ENCODE measurements around the gene SH3RF3.

The SH3RF3 gene

GRCh38 chr2:109171444-109172334, 42.7 kb downstream of the SH3RF3 start:
- Histone ChIP-seq H4K12ac (ENCODE audit: low read depth, low read length) (no peak overlapping the region), H3K4me2 (ENCODE audit: low read length) (no peak overlapping the region), H2BK5ac (ENCODE audit: low read depth, low read length, poor library complexity) (no peak overlapping the region), H3K23ac (ENCODE audit: low read length) (no peak overlapping the region), H3K79me2 (ENCODE audit: control insufficient read depth, insufficient read depth, low read length, poor library complexity) (no peaks in the 10 kb centered on the region), H2AK5ac (ENCODE audit: low read length) (no peak overlapping the region), H3K9me3 (ENCODE audit: insufficient read depth, low read depth, low read length) (no peaks in the 10 kb centered on the region), H3K9ac (ENCODE audit: low read length) (no peak overlapping the region), H3K36me3 (ENCODE audit: control insufficient read depth in 1 of 2, insufficient read depth in 2 of 2, low read length in 2 of 2) (no peaks in the 10 kb centered on the region), H4K8ac (ENCODE audit: low read depth, low read length) (no peak overlapping the region), H3K14ac (ENCODE audit: low read length) (no peak overlapping the region), H4K91ac (ENCODE audit: low read depth, low read length) (no peak overlapping the region), H3K4me3 (ENCODE audit: low read depth, low read length) (no peak overlapping the region), H2BK120ac (ENCODE audit: insufficient read depth, low read length, poor library complexity) (no peak overlapping the region), H3K18ac (ENCODE audit: low read length) (no peak overlapping the region), H3K27ac (ENCODE audit: low read depth, low read length) (no peak overlapping the region), H3K27me3 (ENCODE audit: insufficient read depth, low read length) (no peaks in the 10 kb centered on the region), H3K4me1 (ENCODE audit: control insufficient read depth in 1 of 2, insufficient read depth in 2 of 2, low read length in 2 of 2) (peaks cover 0 to 1% of the 10 kb centered on the region in 2 experiments), H2AFZ (ENCODE audit: insufficient read depth, low read length, poor library complexity) (no peak overlapping the region), H3K4ac (ENCODE audit: low read depth, low read length) (no peak overlapping the region), H2BK12ac (ENCODE audit: low read length) (no peak overlapping the region), H3K79me1 (ENCODE audit: low read length) (no peaks in the 10 kb centered on the region)
- peak in 1 of 2 donors; percentile 2 for DNase-seq
- WGBS (ENCODE audit: extremely low coverage, insufficient coverage, insufficient read length): no CpG with 5 or more reads among the region's 36 CpGs

DNA sequence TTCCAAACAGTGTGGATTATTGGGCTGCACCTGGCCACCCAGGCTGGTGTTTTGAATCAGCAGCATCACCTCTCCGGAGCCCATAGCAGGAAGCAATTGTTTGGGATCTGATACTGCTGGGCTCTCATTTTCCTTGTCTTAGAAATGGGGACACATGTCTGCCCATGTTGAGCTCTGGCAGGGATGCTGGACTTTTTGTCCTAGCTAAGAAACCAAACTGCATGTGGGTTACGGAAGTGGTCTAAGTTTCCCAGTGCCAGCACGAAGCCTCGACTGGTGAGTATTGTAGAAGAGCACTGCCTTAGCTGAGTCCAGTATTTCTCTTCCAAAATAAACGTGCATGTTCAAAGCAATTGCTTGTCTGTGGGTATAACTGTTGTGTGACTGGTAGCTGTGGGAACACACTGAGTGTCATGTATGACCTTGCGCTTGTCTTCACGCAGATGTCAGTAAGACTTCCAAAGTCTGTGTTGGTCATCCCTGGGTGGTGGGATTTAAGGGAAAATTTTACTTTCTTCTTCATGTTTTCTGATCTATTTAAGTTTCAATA, 43.6 kb downstream of the SH3RF3 start:
- H3K4ac ChIP-seq (ENCODE audit: low read depth, low read length): no peak overlapping the region

GRCh38 chr2:109173311-109174171, 44.5 kb downstream of the SH3RF3 start:
- H2BK12ac ChIP-seq (ENCODE audit: low read length): no peak overlapping the region
- WGBS (ENCODE audit: extremely low coverage, insufficient coverage, insufficient read length): no CpG with 5 or more reads among the region's 19 CpGs
- H4K12ac ChIP-seq (ENCODE audit: low read depth, low read length): no peak overlapping the region
- H3K14ac ChIP-seq (ENCODE audit: low read length): no peak overlapping the region
- H3K79me1 ChIP-seq (ENCODE audit: low read length): no peaks in the 10 kb centered on the region
- H2AFZ ChIP-seq (ENCODE audit: insufficient read depth, low read length, poor library complexity): no peak overlapping the region
- H3K27ac ChIP-seq (ENCODE audit: low read depth, low read length): no peak overlapping the region
- no peak for DNase-seq
- peak overlapping the region; percentile 25 for H3K4me3 ChIP-seq (ENCODE audit: low read depth, low read length)
- no peak overlapping the region for H2AK5ac ChIP-seq (ENCODE audit: low read length)
- H2BK120ac ChIP-seq (ENCODE audit: insufficient read depth, low read length, poor library complexity): no peak overlapping the region
- no peaks in the 10 kb centered on the region for H3K27me3 ChIP-seq (ENCODE audit: insufficient read depth, low read length)
- H3K36me3 ChIP-seq (ENCODE audit: control insufficient read depth in 1 of 2, insufficient read depth in 2 of 2, low read length in 2 of 2): no peaks in the 10 kb centered on the region
- H3K9me3 ChIP-seq (ENCODE audit: insufficient read depth, low read depth, low read length): no peaks in the 10 kb centered on the region
- no peak overlapping the region for H3K9ac ChIP-seq (ENCODE audit: low read length)
- H4K8ac ChIP-seq (ENCODE audit: low read depth, low read length): no peak overlapping the region
- peaks cover 0 to 1% of the 10 kb centered on the region in 2 experiments for H3K4me1 ChIP-seq (ENCODE audit: control insufficient read depth in 1 of 2, insufficient read depth in 2 of 2, low read length in 2 of 2)
- no peak overlapping the region for H3K4me2 ChIP-seq (ENCODE audit: low read length)
- no peak overlapping the region for H3K4ac ChIP-seq (ENCODE audit: low read depth, low read length)
- H3K23ac ChIP-seq (ENCODE audit: low read length): no peak overlapping the region
- H3K18ac ChIP-seq (ENCODE audit: low read length): no peak overlapping the region
- H3K79me2 ChIP-seq (ENCODE audit: control insufficient read depth, insufficient read depth, low read length, poor library complexity): no peaks in the 10 kb centered on the region
- H4K91ac ChIP-seq (ENCODE audit: low read depth, low read length): no peak overlapping the region
- no peak overlapping the region for H2BK5ac ChIP-seq (ENCODE audit: low read depth, low read length, poor library complexity)

More for the DNA sequence above, 43.6 kb downstream of the SH3RF3 start:
- no CpG with 5 or more reads among the region's 7 CpGs for WGBS (ENCODE audit: extremely low coverage, insufficient coverage, insufficient read length)
- no peaks in the 10 kb centered on the region for H3K27me3 ChIP-seq (ENCODE audit: insufficient read depth, low read length)
- no peak overlapping the region for H4K12ac ChIP-seq (ENCODE audit: low read depth, low read length)
- no peak overlapping the region for H3K9ac ChIP-seq (ENCODE audit: low read length)
- peaks cover 0 to 1% of the 10 kb centered on the region in 2 experiments for H3K4me1 ChIP-seq (ENCODE audit: control insufficient read depth in 1 of 2, insufficient read depth in 2 of 2, low read length in 2 of 2)
- no peaks in the 10 kb centered on the region for H3K79me2 ChIP-seq (ENCODE audit: control insufficient read depth, insufficient read depth, low read length, poor library complexity)
- H3K36me3 ChIP-seq (ENCODE audit: control insufficient read depth in 1 of 2, insufficient read depth in 2 of 2, low read length in 2 of 2): no peaks in the 10 kb centered on the region
- no peak overlapping the region for H2AFZ ChIP-seq (ENCODE audit: insufficient read depth, low read length, poor library complexity)
- H3K4me3 ChIP-seq (ENCODE audit: low read depth, low read length): no peak overlapping the region
- no peak overlapping the region for H3K4me2 ChIP-seq (ENCODE audit: low read length)
- no peaks in the 10 kb centered on the region for H3K79me1 ChIP-seq (ENCODE audit: low read length)
- H3K9me3 ChIP-seq (ENCODE audit: insufficient read depth, low read depth, low read length): no peaks in the 10 kb centered on the region
- no peak overlapping the region for H2BK120ac ChIP-seq (ENCODE audit: insufficient read depth, low read length, poor library complexity)
- no peak overlapping the region for H3K27ac ChIP-seq (ENCODE audit: low read depth, low read length)
- no peak for DNase-seq
- no peak overlapping the region for H3K14ac ChIP-seq (ENCODE audit: low read length)
- no peak overlapping the region for H2BK12ac ChIP-seq (ENCODE audit: low read length)
- no peak overlapping the region for H2BK5ac ChIP-seq (ENCODE audit: low read depth, low read length, poor library complexity)
- H3K23ac ChIP-seq (ENCODE audit: low read length): no peak overlapping the region
- H2AK5ac ChIP-seq (ENCODE audit: low read length): no peak overlapping the region
- no peak overlapping the region for H4K91ac ChIP-seq (ENCODE audit: low read depth, low read length)
- no peak overlapping the region for H3K18ac ChIP-seq (ENCODE audit: low read length)
- H4K8ac ChIP-seq (ENCODE audit: low read depth, low read length): no peak overlapping the region

GRCh38 chr2:109174214-109174613, 45.2 kb downstream of the SH3RF3 start:
- Histone ChIP-seq H3K27ac (ENCODE audit: low read depth, low read length) (no peak overlapping the region), H3K4ac (ENCODE audit: low read depth, low read length) (no peak overlapping the region), H2BK120ac (ENCODE audit: insufficient read depth, low read length, poor library complexity) (no peak overlapping the region), H2BK12ac (ENCODE audit: low read length) (no peak overlapping the region), H3K14ac (ENCODE audit: low read length) (no peak overlapping the region), H4K91ac (ENCODE audit: low read depth, low read length) (no peak overlapping the region), H3K4me2 (ENCODE audit: low read length) (no peak overlapping the region), H3K4me3 (ENCODE audit: low read depth, low read length) (no peak overlapping the region), H2AFZ (ENCODE audit: insufficient read depth, low read length, poor library complexity) (no peak overlapping the region), H2AK5ac (ENCODE audit: low read length) (no peak overlapping the region), H3K4me1 (ENCODE audit: control insufficient read depth in 1 of 2, insufficient read depth in 2 of 2, low read length in 2 of 2) (peaks cover 0 to 1% of the 10 kb centered on the region in 2 experiments), H3K27me3 (ENCODE audit: insufficient read depth, low read length) (no peaks in the 10 kb centered on the region), H4K8ac (ENCODE audit: low read depth, low read length) (no peak overlapping the region), H2BK5ac (ENCODE audit: low read depth, low read length, poor library complexity) (no peak overlapping the region), H3K9ac (ENCODE audit: low read length) (no peak overlapping the region), H4K12ac (ENCODE audit: low read depth, low read length) (no peak overlapping the region), H3K9me3 (ENCODE audit: insufficient read depth, low read depth, low read length) (no peaks in the 10 kb centered on the region), H3K36me3 (ENCODE audit: control insufficient read depth in 1 of 2, insufficient read depth in 2 of 2, low read length in 2 of 2) (no peaks in the 10 kb centered on the region), H3K18ac (ENCODE audit: low read length) (no peak overlapping the region), H3K79me2 (ENCODE audit: control insufficient read depth, insufficient read depth, low read length, poor library complexity) (no peaks in the 10 kb centered on the region), H3K23ac (ENCODE audit: low read length) (no peak overlapping the region), H3K79me1 (ENCODE audit: low read length) (no peaks in the 10 kb centered on the region)
- WGBS (ENCODE audit: extremely low coverage, insufficient coverage, insufficient read length): no CpG with 5 or more reads among the region's 4 CpGs
- DNase-seq: no peak

All from trophoblast cell (in vitro differentiated cells and primary cell).